Type B pancreatic cell (in vitro differentiated cells): ENCODE data around the gene MBD3L4. TPM values are rescaled to one million over a fixed set of nuclear protein-coding genes. Genes with fewer than 3 reads are reported as not detected.

Experiments
- DNase-seq: peaks from one replicate; pipeline ENCODE4 v3.0.0; 2021; ENCODE audit warnings: mixed read lengths; ENCODE audit not compliant: unreplicated experiment; ENCODE audit errors: extremely low spot score
- H3K27ac Mint-ChIP-seq: 2 replicates; pipeline ENCODE4 v1.8.0; 2021; ENCODE audit warnings: mild to moderate bottlenecking, mixed read lengths
- H3K27me3 Mint-ChIP-seq: 2 replicates; pipeline ENCODE4 v1.8.0; 2021; ENCODE audit warnings: mixed read lengths
- H3K36me3 Mint-ChIP-seq: 2 replicates; pipeline ENCODE4 v1.8.0; 2021; ENCODE audit warnings: mixed read lengths
- H3K4me1 Mint-ChIP-seq: one replicate; pipeline ENCODE4 v1.8.0; 2021; ENCODE audit warnings: mixed read lengths; ENCODE audit not compliant: unreplicated experiment
- H3K4me3 Mint-ChIP-seq: 2 replicates; pipeline ENCODE4 v1.8.0; 2021; ENCODE audit warnings: mild to moderate bottlenecking, mixed read lengths
- H3K9me3 Mint-ChIP-seq: 2 replicates; pipeline ENCODE4 v1.8.0; 2021; ENCODE audit warnings: mixed read lengths
- CTCF ChIP-seq: fragments of 200-600 bp; sonication (generic); conservative IDR thresholded peaks from 2 replicates; pipeline ENCODE4 v1.5.0; 2021; ENCODE audit warnings: antibody characterized with exemption, mild to moderate bottlenecking
- total RNA-seq: library from RNA; stranded (reverse); gene quantifications from 2 replicates; pipeline ENCODE4 v1.2.1, GENCODE V29; 2021; ENCODE audit warnings: low replicate concordance

Gene MBD3L4
- total RNA-seq, 1 donor from 2014 or later: not detected

DNA sequence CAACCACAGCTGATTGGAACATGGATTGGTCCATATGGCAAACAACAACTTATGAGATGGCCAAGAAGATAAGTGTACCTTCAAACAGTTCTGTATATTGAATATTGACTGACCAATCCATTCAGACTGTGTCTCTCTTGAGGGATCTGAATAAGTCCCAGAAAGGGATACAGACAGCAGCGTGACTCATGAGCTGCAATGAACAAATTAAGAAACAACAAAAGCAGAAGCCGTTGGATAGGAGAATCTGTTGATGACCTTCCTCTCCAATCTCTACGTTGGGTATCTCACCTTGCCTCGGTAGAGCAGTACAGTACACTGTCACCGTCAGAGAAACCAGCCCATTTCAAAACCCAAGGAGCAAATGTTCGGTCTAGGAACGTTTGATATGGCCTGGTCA is 40.0 kb downstream of the MBD3L4 start:
- H3K9me3 Mint-ChIP-seq: peaks cover 16% of the 10 kb centered on the region
- H3K4me1 Mint-ChIP-seq: no peaks in the 10 kb centered on the region
- H3K27me3 Mint-ChIP-seq: no peaks in the 10 kb centered on the region
- H3K36me3 Mint-ChIP-seq: peaks cover 2% of the 10 kb centered on the region
- no peak for DNase-seq
- no peak overlapping the region for H3K4me3 Mint-ChIP-seq
- no peak for TF ChIP-seq CTCF
- H3K27ac Mint-ChIP-seq: no peak overlapping the region

DNA sequence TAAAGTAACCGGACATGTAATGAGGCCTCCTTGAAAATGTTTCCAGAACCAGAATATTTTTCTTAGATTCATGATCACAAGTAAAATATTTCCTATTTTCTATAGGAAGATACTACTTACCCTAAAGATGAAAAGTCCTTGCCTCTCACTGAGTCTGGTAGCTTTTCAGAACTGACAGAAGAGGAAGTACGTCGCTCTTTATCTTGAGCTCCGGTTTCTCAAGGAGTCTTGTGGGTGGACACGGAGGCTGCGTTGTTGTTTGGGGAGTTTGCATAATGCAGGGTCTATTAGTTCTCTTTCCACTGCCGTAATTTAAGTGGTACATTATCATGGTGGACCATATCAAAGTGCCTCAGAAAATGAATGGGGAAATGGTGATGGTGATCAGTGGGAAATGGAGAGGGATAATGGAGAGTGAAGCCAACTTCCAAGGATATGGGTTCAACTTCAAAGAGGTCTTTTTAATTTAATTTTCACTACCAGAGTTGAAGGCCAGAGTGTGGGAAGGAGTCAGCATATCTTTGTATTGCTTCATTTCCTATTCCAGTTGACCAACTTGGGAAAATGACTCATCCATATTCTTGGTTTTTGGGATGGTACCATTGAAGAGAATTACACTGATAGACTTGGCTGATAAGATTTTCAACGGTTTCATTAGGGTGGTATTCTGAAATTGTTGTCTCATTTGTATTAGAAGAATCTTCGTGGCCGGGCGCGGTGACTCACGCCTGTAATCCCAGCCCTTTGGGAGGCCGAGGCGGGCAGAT is 42.1 kb downstream of the MBD3L4 start:
- Mint-ChIP-seq H3K9me3 (peaks cover 24% of the 10 kb centered on the region), H3K27me3 (no peaks in the 10 kb centered on the region), H3K36me3 (peaks cover 3% of the 10 kb centered on the region), H3K4me1 (no peaks in the 10 kb centered on the region), H3K27ac (no peak overlapping the region), H3K4me3 (no peak overlapping the region)
- TF ChIP-seq CTCF: no peak
- DNase-seq: no peak

DNA sequence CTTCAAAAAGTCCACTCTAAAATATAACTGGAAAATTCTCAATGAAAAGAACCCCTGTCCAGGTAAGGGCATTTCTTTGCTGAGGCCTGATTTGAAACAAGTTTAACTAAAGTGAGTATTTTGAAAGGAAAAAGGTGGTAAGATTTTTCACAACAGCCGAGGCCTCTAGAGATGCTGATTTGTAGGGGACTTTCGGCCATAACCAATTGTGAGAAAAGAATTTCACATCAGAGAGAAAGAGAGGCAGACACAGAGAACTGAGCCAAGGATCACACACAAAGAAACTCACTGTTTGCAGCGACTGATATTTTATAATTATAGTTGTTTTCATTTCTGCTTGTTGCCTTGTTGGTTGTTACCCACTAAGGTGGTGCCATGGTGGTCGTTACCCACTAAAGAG is 43.2 kb downstream of the MBD3L4 start:
- Mint-ChIP-seq H3K9me3 (peaks cover 24% of the 10 kb centered on the region), H3K4me1 (no peaks in the 10 kb centered on the region), H3K27me3 (no peaks in the 10 kb centered on the region), H3K36me3 (peaks cover 3% of the 10 kb centered on the region), H3K27ac (no peak overlapping the region), H3K4me3 (no peak overlapping the region)
- no peak for DNase-seq
- no peak for TF ChIP-seq CTCF

DNA sequence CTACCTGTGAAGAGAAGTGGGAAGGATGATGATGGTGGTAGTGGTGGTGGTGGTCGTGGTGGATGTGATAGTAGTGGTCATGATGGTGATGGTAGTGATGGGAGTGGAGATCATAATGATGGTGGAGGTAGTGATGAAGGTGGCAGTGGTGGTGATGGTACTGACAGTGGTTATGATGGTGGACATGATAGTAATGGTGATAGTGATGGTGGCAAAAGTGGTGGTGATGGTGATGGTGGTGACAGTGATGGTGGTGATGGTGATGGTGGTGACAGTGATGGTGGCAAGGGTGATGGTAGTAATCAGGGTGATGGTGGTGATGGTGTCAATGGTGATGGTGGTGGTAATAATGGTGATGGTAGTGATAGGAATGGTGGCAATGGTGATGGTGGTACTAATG is 44.9 kb downstream of the MBD3L4 start:
- Mint-ChIP-seq H3K4me3 (no peak overlapping the region), H3K4me1 (no peaks in the 10 kb centered on the region), H3K9me3 (peaks cover 24% of the 10 kb centered on the region), H3K27ac (no peak overlapping the region), H3K36me3 (peaks cover 3% of the 10 kb centered on the region), H3K27me3 (no peaks in the 10 kb centered on the region)
- no peak for TF ChIP-seq CTCF
- DNase-seq: no peak

DNA sequence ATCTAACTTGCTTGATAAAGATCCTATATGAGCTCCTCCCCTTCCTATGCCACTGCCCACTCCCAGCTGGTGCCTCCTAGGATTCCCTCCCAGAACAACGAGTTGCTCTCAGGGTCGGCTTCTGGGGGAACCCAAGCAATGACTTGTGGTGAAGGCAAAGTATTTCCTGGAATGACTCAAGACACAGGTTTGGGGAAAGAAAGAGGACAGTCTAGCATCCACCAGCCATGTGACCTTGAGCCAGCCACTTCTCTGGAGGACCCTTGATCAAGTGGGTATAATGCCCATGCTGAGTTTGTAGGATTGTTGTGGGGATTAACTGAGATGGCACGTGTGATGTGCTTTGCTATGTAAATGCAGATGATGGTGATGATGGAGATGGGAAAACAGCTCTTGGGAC is 51.7 kb downstream of the MBD3L4 start:
- Mint-ChIP-seq H3K27ac (no peak overlapping the region), H3K4me3 (no peak overlapping the region), H3K9me3 (peaks cover 10% of the 10 kb centered on the region), H3K27me3 (no peaks in the 10 kb centered on the region), H3K36me3 (no peaks in the 10 kb centered on the region), H3K4me1 (no peaks in the 10 kb centered on the region)
- DNase-seq: no peak
- TF ChIP-seq CTCF: no peak
